AG04450 (cell line): ENCODE data around the gene DMD. TPM values are rescaled to one million over a fixed set of nuclear protein-coding genes. Genes with fewer than 3 reads are reported as not detected.

ENCODE experiments used
- CTCF ChIA-PET: fragments of 300-600, 350-600 bp; formaldehyde crosslinking; extraction: SDS; loops from one replicate; lab custom pipeline; 2022; ENCODE audit warnings: antibody characterized with exemption, inconsistent platforms; lab: Charles Lee
- POLR2A ChIA-PET: fragments of 350-600 bp; formaldehyde crosslinking; extraction: SDS; loops from one replicate; lab custom pipeline; 2021; ENCODE audit warnings: antibody characterized with exemption, inconsistent platforms; lab: Yijun Ruan, JAX
- DNase-seq: peaks from one replicate; pipeline ENCODE4 v3.0.0-alpha.2; 2011; ENCODE audit warnings: low read depth, low spot score
- H3K27ac ChIP-seq: one replicate; pipeline ENCODE4 v1.5.1; 2012; ENCODE audit warnings: low read depth, low read length, control low read depth
- H3K27me3 ChIP-seq: one replicate; pipeline ENCODE4 v1.6.0; 2012; ENCODE audit warnings: low read length; ENCODE audit not compliant: control insufficient read depth, insufficient read depth
- H3K4me3 ChIP-seq: 2 replicates; pipeline ENCODE4 v1.5.1; 2011; ENCODE audit warnings: mild to moderate bottlenecking, low read depth, low read length, control low read depth
- H3K9me3 ChIP-seq: 2 replicates; pipeline ENCODE4 v1.5.1; 2012; ENCODE audit warnings: low read length; ENCODE audit not compliant: control insufficient read depth, insufficient read depth
- CTCF ChIP-seq: IDR thresholded peaks from 2 replicates; pipeline ENCODE4 v1.5.1; 2011; ENCODE audit warnings: low read depth, low read length, control low read depth, inconsistent platforms
- polyA plus RNA-seq: library from polyadenylated mRNA; depleted of rRNA; stranded (reverse); fragments of >200 nt; gene quantifications from 2 replicates; pipeline ENCODE4 v1.2.3, GENCODE V29; 2011

DMD gene
- polyA plus RNA-seq, 1 experiment = 7.6 TPM

- CTCF ChIA-PET = no interaction called here
- TF ChIP-seq CTCF = no peak
- H3K9me3 ChIP-seq = no peaks in the 10 kb centered on the region
- H3K27me3 ChIP-seq = no peaks in the 10 kb centered on the region
- peak overlapping the region; percentile 11; the same call in 1 of the 2 replicates for H3K4me3 ChIP-seq
- POLR2A ChIA-PET = interaction anchor here (1.6 kb wide), 1 partner anchor 10 kb away, joined by 5 read pairs; no protein-coding TSS in a partner anchor
- no peak overlapping the region for H3K27ac ChIP-seq
- DNase-seq = no peak
Measured at GRCh38 chrX:33205321-33205720, 6.0 kb downstream of the DMD start.

- TF ChIP-seq CTCF = no peak
- CTCF ChIA-PET = no interaction called here
- Histone ChIP-seq H3K9me3 (no peaks in the 10 kb centered on the region), H3K27me3 (no peaks in the 10 kb centered on the region), H3K4me3 (no peak overlapping the region), H3K27ac (no peak overlapping the region)
- no peak for DNase-seq
- POLR2A ChIA-PET = interaction anchor here (1.6 kb wide), 1 partner anchor 10 kb away, joined by 5 read pairs; no protein-coding TSS in a partner anchor
Measured at GRCh38 chrX:33204889-33205288, 6.5 kb downstream of the DMD start.

DNA sequence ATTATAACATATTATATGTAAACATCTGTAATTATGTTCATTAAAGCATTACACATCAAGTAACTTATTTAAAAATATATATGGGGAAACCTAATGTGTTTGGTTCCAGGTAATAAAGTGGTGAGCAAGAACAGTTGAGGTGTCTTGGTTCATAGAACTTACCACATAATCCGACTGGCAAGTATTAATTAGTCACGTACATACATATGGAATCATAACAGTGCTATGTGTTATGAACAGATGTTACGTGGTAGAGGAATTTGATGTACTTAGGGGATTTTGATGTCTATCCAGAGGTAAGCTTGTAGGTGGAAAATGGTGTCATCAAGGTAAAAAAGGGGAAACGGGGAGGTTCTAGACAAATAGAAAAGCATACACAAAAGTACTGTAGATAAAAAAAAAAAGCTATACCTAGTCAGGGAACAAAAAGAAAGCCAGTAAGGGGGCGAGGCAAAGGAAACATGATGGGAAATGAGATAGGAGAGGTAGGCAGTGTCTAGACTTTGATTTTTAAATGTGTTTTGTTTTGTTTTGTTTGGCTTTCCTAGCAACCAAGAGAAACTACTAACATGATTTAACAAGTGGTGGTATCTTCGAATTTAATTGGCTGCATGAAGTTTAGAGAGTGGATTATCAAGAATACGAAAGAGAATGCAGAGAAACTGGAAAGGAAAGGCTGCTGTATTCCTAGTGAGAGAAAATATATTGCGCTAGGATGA is 12.6 kb downstream of the DMD start:
- Histone ChIP-seq H3K4me3 (no peak overlapping the region), H3K27ac (no peak overlapping the region), H3K9me3 (no peaks in the 10 kb centered on the region), H3K27me3 (no peaks in the 10 kb centered on the region)
- no peak for TF ChIP-seq CTCF
- ChIA-PET POLR2A (no interaction called here), CTCF (no interaction called here)
- DNase-seq = no peak

DNA sequence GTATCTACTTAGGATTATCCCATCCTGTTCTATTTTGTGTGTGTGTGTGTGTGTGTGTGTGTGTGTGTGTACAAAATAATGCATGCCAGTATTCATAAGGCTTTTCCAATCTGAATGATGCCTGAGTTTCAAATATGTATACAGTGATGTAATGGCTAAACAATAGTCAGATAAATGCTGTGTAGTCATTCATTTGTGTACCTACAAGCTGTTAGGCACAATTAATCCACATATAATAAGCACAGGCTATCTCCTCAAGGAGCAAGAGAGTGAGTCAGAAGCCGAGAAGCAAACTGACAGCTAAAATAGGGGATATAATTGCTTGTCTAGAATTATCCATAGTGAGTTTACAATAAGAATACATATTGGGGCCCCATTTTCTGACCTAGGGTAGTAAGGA is 15.7 kb downstream of the DMD start:
- no peak overlapping the region for H3K27ac ChIP-seq

More for the DNA sequence above, 15.7 kb downstream of the DMD start:
- H3K4me3 ChIP-seq = no peak overlapping the region
- POLR2A ChIA-PET = interaction anchor here (1.7 kb wide), 1 partner anchor 9 kb away, joined by 5 read pairs; no protein-coding TSS in a partner anchor
- no peak for DNase-seq
- TF ChIP-seq CTCF = no peak
- H3K9me3 ChIP-seq = no peaks in the 10 kb centered on the region
- CTCF ChIA-PET = no interaction called here
- no peaks in the 10 kb centered on the region for H3K27me3 ChIP-seq
